GM18511 (cell line): ENCODE results near the gene ELOVL6.
"Not testable (repeated sequence)": the region's sequence is repeated elsewhere in the genome, so short reads cannot be mapped to it uniquely, and the experiment has no call there.

ENCODE experiments used
- ATAC-seq: cut with Tn5 transposase; IDR thresholded peaks from one replicate; pipeline ENCODE4 v1.9.1; 2021; ENCODE audit warnings: mild to moderate bottlenecking, moderate library complexity; ENCODE audit not compliant: unreplicated experiment

The ELOVL6 gene

GRCh38 chr4:110042545-110043517 is 155.6 kb downstream of the ELOVL6 start:
- ATAC-seq, result no peak

- ATAC-seq, result no peak
Observed at GRCh38 chr4:110041735-110042134, 156.7 kb downstream of the ELOVL6 start.

- not testable (repeated sequence) for ATAC-seq
Observed at GRCh38 chr4:110039164-110039563, 159.3 kb downstream of the ELOVL6 start.

- ATAC-seq, result peak; percentile 98
Observed at GRCh38 chr4:110034026-110034393, 164.4 kb downstream of the ELOVL6 start.

GRCh38 chr4:110033355-110034025 is 164.9 kb downstream of the ELOVL6 start:
- peak; percentile 5 for ATAC-seq

GRCh38 chr4:110032603-110033002 is 165.8 kb downstream of the ELOVL6 start:
- ATAC-seq, result no peak

- no peak for ATAC-seq
Observed at GRCh38 chr4:110025718-110026117, 172.7 kb downstream of the ELOVL6 start.

- no peak for ATAC-seq
Observed at GRCh38 chr4:110025056-110025455, 173.4 kb downstream of the ELOVL6 start.

- no peak for ATAC-seq
Observed at GRCh38 chr4:110022457-110022856, 176.0 kb downstream of the ELOVL6 start.

- no peak for ATAC-seq
Observed at GRCh38 chr4:110020646-110021443, 177.6 kb downstream of the ELOVL6 start.

- ATAC-seq, result no peak
Observed at GRCh38 chr4:110020139-110020538, 178.3 kb downstream of the ELOVL6 start.

- ATAC-seq, result no peak
Observed at GRCh38 chr4:110019153-110019552, 179.3 kb downstream of the ELOVL6 start.

GRCh38 chr4:110014233-110014632 is 184.2 kb downstream of the ELOVL6 start:
- ATAC-seq, result no peak

- ATAC-seq, result no peak
Observed at GRCh38 chr4:110012917-110013316, 185.5 kb downstream of the ELOVL6 start.

GRCh38 chr4:110010797-110011196 is 187.6 kb downstream of the ELOVL6 start:
- ATAC-seq, result no peak

- no peak for ATAC-seq
Observed at GRCh38 chr4:110009550-110009949, 188.9 kb downstream of the ELOVL6 start.

- no peak for ATAC-seq
Observed at GRCh38 chr4:110008540-110008939, 189.9 kb downstream of the ELOVL6 start.

GRCh38 chr4:110007217-110007616 is 191.2 kb downstream of the ELOVL6 start:
- no peak for ATAC-seq

GRCh38 chr4:110005461-110006056 is 192.9 kb downstream of the ELOVL6 start:
- peak; percentile 83 for ATAC-seq

- ATAC-seq, result no peak
Observed at GRCh38 chr4:110004556-110004955, 193.9 kb downstream of the ELOVL6 start.
